AG09319 (cell line): ENCODE data around the gene SNX18.
"Not testable (repeated sequence)": the region's sequence is repeated elsewhere in the genome, so short reads cannot be mapped to it uniquely, and the experiment has no call there.

Experiments
- DNase-seq: peaks from one replicate; pipeline ENCODE4 v3.0.0-alpha.2; 2010; ENCODE audit warnings: low read depth; ENCODE audit errors: extremely low read depth
- CTCF ChIP-seq: IDR thresholded peaks from 2 replicates; pipeline ENCODE4 v1.5.1; 2011; ENCODE audit warnings: low read depth, mild to moderate bottlenecking, inconsistent platforms, low read length, moderate library complexity

The SNX18 gene

GRCh38 chr5:54535149-54535844, 17.7 kb downstream of the SNX18 start:
- TF ChIP-seq CTCF: no peak
- DNase-seq: no peak

GRCh38 chr5:54536375-54536774, 18.8 kb downstream of the SNX18 start:
- DNase-seq: not testable (repeated sequence)

- not testable (repeated sequence) for DNase-seq
Measured at GRCh38 chr5:54536861-54537260, 19.3 kb downstream of the SNX18 start.

GRCh38 chr5:54537725-54538124, 20.2 kb downstream of the SNX18 start:
- DNase-seq: no peak
- TF ChIP-seq CTCF: no peak

GRCh38 chr5:54538156-54538555, 20.6 kb downstream of the SNX18 start:
- no peak for DNase-seq
- no peak for TF ChIP-seq CTCF

GRCh38 chr5:54539001-54539400, 21.4 kb downstream of the SNX18 start:
- no peak for TF ChIP-seq CTCF
- DNase-seq: no peak

GRCh38 chr5:54540286-54540685, 22.7 kb downstream of the SNX18 start:
- DNase-seq: no peak
- no peak for TF ChIP-seq CTCF

- no peak for TF ChIP-seq CTCF
- DNase-seq: no peak
Measured at GRCh38 chr5:54541823-54542783, 24.5 kb downstream of the SNX18 start.
